HepG2 (cell line): ENCODE data around the gene SAPCD2. TPM values are rescaled to one million over a fixed set of nuclear protein-coding genes. Genes with fewer than 3 reads are reported as not detected.

Source experiments
- ARID4A ChIP-seq: sonication (generic); formaldehyde crosslinking; IDR thresholded peaks from 2 replicates; pipeline ENCODE4 v1.5.0; 2020; ENCODE audit warnings: mild to moderate bottlenecking, missing genetic modification reagents, borderline replicate concordance
- DDIT3 ChIP-seq: sonication (generic); formaldehyde crosslinking; IDR thresholded peaks from 2 replicates; pipeline ENCODE4 v1.4.0; 2020; ENCODE audit warnings: mild to moderate bottlenecking, missing genetic modification reagents
- ELF3 ChIP-seq: IDR thresholded peaks from 2 replicates; pipeline ENCODE4 v1.6.1; 2016; ENCODE audit warnings: missing genetic modification reagents, missing compliant biosample characterization
- ETV5 ChIP-seq: IDR thresholded peaks from 2 replicates; pipeline ENCODE4 v1.6.1; 2018; ENCODE audit warnings: missing biosample characterization, missing genetic modification reagents, inconsistent platforms, borderline replicate concordance
- FOXM1 ChIP-seq: sonication (generic); formaldehyde crosslinking; IDR thresholded peaks from 2 replicates; pipeline ENCODE4 v1.5.0; 2020; ENCODE audit warnings: missing genetic modification reagents
- IRF2 ChIP-seq: IDR thresholded peaks from 2 replicates; pipeline ENCODE4 v1.6.1; 2018; ENCODE audit warnings: missing genetic modification reagents, missing compliant biosample characterization
- KDM2A ChIP-seq: sonication (generic); formaldehyde crosslinking; IDR thresholded peaks from 2 replicates; pipeline ENCODE4 v1.4.0; 2020; ENCODE audit warnings: low read depth, missing genetic modification reagents, borderline replicate concordance
- NR2F6 ChIP-seq, 2 experiments: IDR thresholded peaks; 2 replicates each; pipeline ENCODE4 v1.6.1; 2016; ENCODE audit warnings: antibody characterized with exemption in 1 of 2, mild to moderate bottlenecking in 1 of 2
- PHF21A ChIP-seq: sonication (generic); formaldehyde crosslinking; IDR thresholded peaks from 2 replicates; pipeline ENCODE4 v1.5.0; 2020; ENCODE audit warnings: mild to moderate bottlenecking, missing genetic modification reagents
- POLR2G ChIP-seq: fragments of 200-400 bp; formaldehyde crosslinking; IDR thresholded peaks from 2 replicates; pipeline ENCODE4 v1.6.1; 2018; ENCODE audit warnings: mild to moderate bottlenecking, low read depth, low read length, moderate library complexity
- SALL1 ChIP-seq: sonication (generic); formaldehyde crosslinking; IDR thresholded peaks from 2 replicates; pipeline ENCODE4 v1.8.0; 2022; ENCODE audit warnings: mild to moderate bottlenecking, missing genetic modification reagents
- SMAD9 ChIP-seq: sonication (generic); formaldehyde crosslinking; IDR thresholded peaks from 2 replicates; pipeline ENCODE4 v1.5.1; 2020; ENCODE audit warnings: mild to moderate bottlenecking, missing genetic modification reagents
- SOX13 ChIP-seq, 3 experiments: fragments of 450-650 bp in 1 of 3; sonication (generic) in 1 of 3; formaldehyde crosslinking in 1 of 3; IDR thresholded peaks in 2 of 3; conservative IDR thresholded peaks in 1 of 3; 2 replicates each; pipeline versions ENCODE4 v1.5.0 to v1.6.1; 2016 to 2020; ENCODE audit warnings: antibody characterized with exemption in 1 of 3, mild to moderate bottlenecking in 1 of 3, missing compliant biosample characterization in 1 of 3, missing genetic modification reagents in 1 of 3, moderate library complexity in 1 of 3
- TEAD3 ChIP-seq: optimal IDR thresholded peaks from 2 replicates; pipeline ENCODE3; 2016; ENCODE audit warnings: borderline replicate concordance
- ZBTB39 ChIP-seq: sonication (generic); formaldehyde crosslinking; IDR thresholded peaks from 2 replicates; pipeline ENCODE4 v1.5.0; 2020; ENCODE audit warnings: missing genetic modification reagents
- ZFP41 ChIP-seq: sonication (generic); formaldehyde crosslinking; IDR thresholded peaks from 2 replicates; pipeline ENCODE4 v1.4.0; 2020; ENCODE audit warnings: mild to moderate bottlenecking, missing genetic modification reagents, borderline replicate concordance
- ZNF136 ChIP-seq: sonication (generic); formaldehyde crosslinking; IDR thresholded peaks from 2 replicates; pipeline ENCODE4 v1.8.1; 2022; ENCODE audit warnings: low read depth, mild to moderate bottlenecking, moderate library complexity, missing genetic modification reagents
- ZNF557 ChIP-seq: sonication (generic); formaldehyde crosslinking; IDR thresholded peaks from 2 replicates; pipeline ENCODE4 v1.4.0; 2020; ENCODE audit warnings: missing genetic modification reagents
- ZSCAN29 ChIP-seq: sonication (generic); formaldehyde crosslinking; conservative IDR thresholded peaks from 2 replicates; pipeline ENCODE4 v1.4.0; 2020; ENCODE audit warnings: mild to moderate bottlenecking, missing genetic modification reagents
- polyA plus RNA-seq, 8 experiments: library from polyadenylated mRNA; depleted of rRNA in 3 of 8; stranded (reverse) in 7 of 8; unstranded in 1 of 8; fragments of >200 nt; fragmentation: Illumina TruSeq in 4 of 8; extraction: Trizol in 4 of 8; gene quantifications; 2 replicates each; pipeline versions ENCODE4 v1.2.1 to v1.2.3, GENCODE V29; 2011 to 2016; ENCODE audit warnings: low read depth in 4 of 8, missing spikeins in 1 of 8, mixed read lengths in 1 of 8; ENCODE audit not compliant: insufficient read depth in 1 of 8
- total RNA-seq, 5 experiments: library from RNA; depleted of rRNA; stranded (reverse); fragments of >200 nt; fragmentation: Illumina TruSeq; extraction: Trizol; gene quantifications; 2 replicates each; pipeline ENCODE4 v1.2.3, GENCODE V29; 2016; ENCODE audit warnings: low read depth in 1 of 5
- TF ChIP-seq, protein P1 (sequence below): sonication (generic); formaldehyde crosslinking; conservative IDR thresholded peaks from 2 replicates; pipeline ENCODE4 v1.4.0; 2020; ENCODE audit warnings: mild to moderate bottlenecking, missing genetic modification reagents, moderate library complexity

SAPCD2 gene
- total and polyA plus RNA-seq, 2 of the 13 experiments (the other 11 are each of a cell fraction or from before 2014, with no cell fraction given), result 21.9 to 42.8 TPM

DNA sequence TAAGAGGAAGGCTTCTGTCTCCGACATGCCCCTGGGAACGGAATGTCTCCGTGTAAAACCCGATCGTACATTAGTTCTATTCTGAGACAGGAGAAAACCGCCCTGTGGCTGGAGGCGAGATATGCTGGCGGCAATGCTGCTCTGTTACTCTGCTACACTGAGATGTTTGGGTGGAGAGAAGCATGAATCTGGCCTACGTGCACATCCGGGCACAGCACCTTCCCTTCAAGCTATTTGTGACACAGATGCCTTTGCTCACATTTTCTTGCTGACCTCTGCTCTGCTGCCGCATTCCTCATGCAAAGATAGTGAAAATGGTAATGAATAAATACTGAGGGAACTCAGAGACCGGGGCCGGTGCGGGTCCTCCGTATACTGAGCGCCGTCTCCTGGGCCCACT is 46.4 kb upstream of the SAPCD2 start (continued):
- TF ChIP-seq DDIT3 (no peak), ARID4A (CRISPR knock-in tag) (peak; percentile 40; the same call in 1 of the 2 replicates), ZNF136 (no peak), FOXM1 (CRISPR knock-in tag) (no peak), SOX13 (IDR thresholded peaks at IDR 0.05) (no peak), SOX13 (CRISPR knock-in tag; conservative IDR thresholded peaks at IDR 0.05 in 1 of 2, IDR thresholded peaks at IDR 0.05 in 1 of 2) (no peak), SMAD9 (CRISPR knock-in tag) (no peak), PHF21A (peak; percentile 43; the same call in 1 of the 2 replicates), ELF3 (CRISPR knock-in tag) (peak; percentile 22; the same call in 1 of the 2 replicates), ZFP41 (CRISPR knock-in tag) (no peak), ZBTB39 (CRISPR knock-in tag) (peak; percentile 75; the same call in 1 of the 2 replicates), KDM2A (peak; percentile 25; the same call in 1 of the 2 replicates), NR2F6 (IDR thresholded peaks at IDR 0.05) (peak; percentile 54), NR2F6 (CRISPR knock-in tag; IDR thresholded peaks at IDR 0.05) (peak; percentile 83), TEAD3 (CRISPR knock-in tag) (peak; percentile 84), SALL1 (CRISPR knock-in tag) (peak; percentile 22; the same call in 1 of the 2 replicates), POLR2G (0 out of 2 replicates have a peak, but pooled peaks have one; percentile 20), IRF2 (CRISPR knock-in tag) (0 out of 2 replicates have a peak, but pooled peaks have one; percentile 15), ZSCAN29 (CRISPR knock-in tag) (peak; percentile 56; the same call in 1 of the 2 replicates), ETV5 (CRISPR knock-in tag) (peak; percentile 85; the same call in 1 of the 2 replicates), ZNF557 (no peak)
- TF ChIP-seq, protein P1, sequence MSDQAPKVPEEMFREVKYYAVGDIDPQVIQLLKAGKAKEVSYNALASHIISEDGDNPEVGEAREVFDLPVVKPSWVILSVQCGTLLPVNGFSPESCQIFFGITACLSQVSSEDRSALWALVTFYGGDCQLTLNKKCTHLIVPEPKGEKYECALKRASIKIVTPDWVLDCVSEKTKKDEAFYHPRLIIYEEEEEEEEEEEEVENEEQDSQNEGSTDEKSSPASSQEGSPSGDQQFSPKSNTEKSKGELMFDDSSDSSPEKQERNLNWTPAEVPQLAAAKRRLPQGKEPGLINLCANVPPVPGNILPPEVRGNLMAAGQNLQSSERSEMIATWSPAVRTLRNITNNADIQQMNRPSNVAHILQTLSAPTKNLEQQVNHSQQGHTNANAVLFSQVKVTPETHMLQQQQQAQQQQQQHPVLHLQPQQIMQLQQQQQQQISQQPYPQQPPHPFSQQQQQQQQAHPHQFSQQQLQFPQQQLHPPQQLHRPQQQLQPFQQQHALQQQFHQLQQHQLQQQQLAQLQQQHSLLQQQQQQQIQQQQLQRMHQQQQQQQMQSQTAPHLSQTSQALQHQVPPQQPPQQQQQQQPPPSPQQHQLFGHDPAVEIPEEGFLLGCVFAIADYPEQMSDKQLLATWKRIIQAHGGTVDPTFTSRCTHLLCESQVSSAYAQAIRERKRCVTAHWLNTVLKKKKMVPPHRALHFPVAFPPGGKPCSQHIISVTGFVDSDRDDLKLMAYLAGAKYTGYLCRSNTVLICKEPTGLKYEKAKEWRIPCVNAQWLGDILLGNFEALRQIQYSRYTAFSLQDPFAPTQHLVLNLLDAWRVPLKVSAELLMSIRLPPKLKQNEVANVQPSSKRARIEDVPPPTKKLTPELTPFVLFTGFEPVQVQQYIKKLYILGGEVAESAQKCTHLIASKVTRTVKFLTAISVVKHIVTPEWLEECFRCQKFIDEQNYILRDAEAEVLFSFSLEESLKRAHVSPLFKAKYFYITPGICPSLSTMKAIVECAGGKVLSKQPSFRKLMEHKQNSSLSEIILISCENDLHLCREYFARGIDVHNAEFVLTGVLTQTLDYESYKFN (CRISPR knock-in tag), result peak; percentile 63
